ENCODE data around the gene KLC1. TPM values are rescaled to one million over a fixed set of nuclear protein-coding genes. Genes with fewer than 3 reads are reported as not detected.

The KLC1 gene
- total and polyA plus RNA-seq, 2 of the 8 experiments (the other 6 are each of a cell fraction or from before 2014, with no cell fraction given): 84.6 to 134 TPM

GRCh38 chr14:103728141-103728540 is 99.1 kb downstream of the KLC1 start:
- Histone ChIP-seq H3K23ac (ENCODE audit: insufficient read length) (no peak overlapping the region), H2BK120ac (replicated peaks; ENCODE audit: low read depth, low read length) (no peak overlapping the region), H2BK12ac (ENCODE audit: low read depth, low read length) (no peak overlapping the region), H3K56ac (replicated peaks; ENCODE audit: insufficient read length, low read depth, low read length) (no peak overlapping the region), H3K23me2 (ENCODE audit: low read depth, low read length) (no peaks in the 10 kb centered on the region), H4K91ac (replicated peaks; ENCODE audit: insufficient read length, low read length) (no peak overlapping the region), H4K20me1 (replicated peaks in 1 of 2; ENCODE audit: control insufficient read depth in 1 of 2, insufficient read depth in 2 of 2, low read length in 2 of 2) (peaks cover 14 to 23% of the 10 kb centered on the region in 2 experiments), H3K4me1 (replicated peaks in 1 of 4; ENCODE audit: control insufficient read depth in 3 of 4, insufficient read depth in 4 of 4, low read length in 3 of 4) (peaks cover 0 to 3% (median 0%) of the 10 kb centered on the region in 4 experiments; a peak in 1 of 7 replicates), H3K14ac (ENCODE audit: insufficient read length) (no peak overlapping the region), H3K18ac (ENCODE audit: extremely low read depth, low read length) (no peak overlapping the region), H3K27me3 (replicated peaks in 1 of 4; ENCODE audit: control insufficient read depth in 3 of 4, extremely low read depth in 1 of 4, insufficient read depth in 3 of 4, low read length in 3 of 4) (no peaks in the 10 kb centered on the region), H3K4me3 (ENCODE audit: extremely low read depth in 1 of 4, insufficient read depth in 2 of 4, low read depth in 3 of 4, low read length in 4 of 4) (no peak overlapping the region), H2BK20ac (ENCODE audit: low read length) (no peak overlapping the region), H3K27ac (ENCODE audit: low read depth, low read length) (no peak overlapping the region; the same call in 1 of the 2 replicates), H3K9me3 (ENCODE audit: insufficient read depth in 2 of 2, low read depth in 1 of 2, low read length in 1 of 2) (no peaks in the 10 kb centered on the region), H2AK5ac (ENCODE audit: low read depth, low read length) (no peak overlapping the region), H2AFZ (ENCODE audit: low read length) (no peak overlapping the region), H3K79me2 (ENCODE audit: control insufficient read depth in 1 of 2, insufficient read depth in 2 of 2, low read length in 2 of 2) (peaks cover 0 to 14% of the 10 kb centered on the region in 2 experiments; a peak in 1 of 4 replicates), H3K36me3 (ENCODE audit: control insufficient read depth in 2 of 4, insufficient read depth in 4 of 4, low read length in 3 of 4) (peaks cover 4 to 19% (median 11%) of the 10 kb centered on the region in 4 experiments; a peak in 6 of 8 replicates), H4K8ac (ENCODE audit: extremely low read depth, insufficient read depth, low read length) (no peak overlapping the region), H2BK5ac (ENCODE audit: low read depth, low read length) (no peak overlapping the region), H3K9ac (replicated peaks in 1 of 4; ENCODE audit: extremely low read depth in 1 of 4, low read depth in 3 of 4, low read length in 3 of 4) (no peak overlapping the region), H3K4ac (replicated peaks; ENCODE audit: insufficient read length, low read depth, low read length) (no peak overlapping the region), H3K4me2 (ENCODE audit: insufficient read depth in 1 of 2, low read depth in 2 of 2, low read length in 2 of 2) (no peak overlapping the region), H3K79me1 (ENCODE audit: low read depth, low read length) (peaks cover 6% of the 10 kb centered on the region), H4K5ac (ENCODE audit: insufficient read length, low read depth, low read length) (no peak overlapping the region), H2BK15ac (ENCODE audit: low read length) (no peak overlapping the region)
- TF ChIP-seq ASH2L (IDR thresholded peaks at IDR 0.05; ENCODE audit: low read length) (no peak), GABPA (IDR thresholded peaks at IDR 0.05; ENCODE audit: borderline replicate concordance, insufficient read depth, low read length) (no peak)
- ChIA-PET CTCF (ENCODE audit: partially characterized antibody) (interaction anchor here (1.1 to 1.2 kb wide), 2 partner anchors 9 to 68 kb away, joined by 3 read pairs; no protein-coding TSS in a partner anchor), POLR2A (ENCODE audit: partially characterized antibody) (no interaction called here)
- 96% methylated on average over 19 of the region's 19 CpGs; no CpG with 5 or more reads in 1 of the 2 experiments for WGBS, 2 experiments (ENCODE audit: extremely low coverage in 1 of 2, insufficient coverage in 1 of 2, insufficient read length in 1 of 2, insufficient replicate concordance in 2 of 2, low coverage in 1 of 2, low lambda C conversion rate in 2 of 2, missing lambda C conversion rate in 1 of 2)
- FAIRE-seq (no peak), DNase-seq (ENCODE audit: low read depth in 1 of 2, low spot score in 2 of 2) (no peak)
